Caco-2 (cell line): ENCODE measurements around the gene GABRG3. TPM values are rescaled to one million over a fixed set of nuclear protein-coding genes. Genes with fewer than 3 reads are reported as not detected.

Experiments used
- BruUV-seq: library from RNA; stranded (reverse); fragments of 400-500 nt; replicated peaks from 2 replicates; lab custom pipeline; 2021; lab: Mats Ljungman, UMichigan
- CTCF ChIA-PET: fragments of 300-600 bp; sonication (Branson Sonifier 250); formaldehyde crosslinking; loops from one replicate; lab custom pipeline; 2022; ENCODE audit warnings: antibody characterized with exemption; lab: Charles Lee
- POLR2A ChIA-PET: fragments of 300-600 bp; sonication (Branson Sonifier 250); formaldehyde crosslinking; loops from one replicate; lab custom pipeline; 2022; ENCODE audit warnings: antibody characterized with exemption; lab: Charles Lee
- DNase-seq, 2 experiments: peaks; one replicate each; pipeline versions ENCODE4 v3.0.0 to v3.0.0-alpha.2; 2020 to 2022
- H3K27me3 ChIP-seq: replicated peaks from 2 replicates; pipeline ENCODE4 v1.6.0; 2011; ENCODE audit warnings: low read length; ENCODE audit not compliant: control insufficient read depth, insufficient read depth
- H3K36me3 ChIP-seq: 2 replicates; pipeline ENCODE4 v1.5.1; 2011; ENCODE audit warnings: low read length; ENCODE audit not compliant: control insufficient read depth, insufficient read depth
- H3K4me1 ChIP-seq: fragments of 250-450 bp; sonication (Bioruptor Pico); 2 replicates; pipeline ENCODE4 v1.5.1; 2020; ENCODE audit warnings: mild to moderate bottlenecking
- H3K4me3 ChIP-seq: 2 replicates; pipeline ENCODE4 v1.5.1; 2011; ENCODE audit warnings: low read depth, mild to moderate bottlenecking, control low read depth, low read length
- H3K9me3 ChIP-seq: fragments of 250-450 bp; sonication (Bioruptor Pico); 2 replicates; pipeline ENCODE4 v1.5.1; 2020; ENCODE audit warnings: mild to moderate bottlenecking, moderate library complexity
- H3K27ac Mint-ChIP-seq: one replicate; pipeline ENCODE4 v1.8.0; 2022; ENCODE audit warnings: mixed read lengths; ENCODE audit not compliant: unreplicated experiment
- H3K27me3 Mint-ChIP-seq: one replicate; pipeline ENCODE4 v1.8.0; 2022; ENCODE audit warnings: mixed read lengths; ENCODE audit not compliant: insufficient read depth, unreplicated experiment
- H3K36me3 Mint-ChIP-seq: one replicate; pipeline ENCODE4 v1.8.0; 2022; ENCODE audit warnings: mild to moderate bottlenecking, mixed read lengths; ENCODE audit not compliant: insufficient read depth, unreplicated experiment
- H3K4me1 Mint-ChIP-seq: one replicate; pipeline ENCODE4 v1.8.0; 2022; ENCODE audit warnings: low read depth, mixed read lengths; ENCODE audit not compliant: unreplicated experiment
- H3K4me3 Mint-ChIP-seq: one replicate; pipeline ENCODE4 v1.8.0; 2022; ENCODE audit warnings: mild to moderate bottlenecking, moderate library complexity, mixed read lengths; ENCODE audit not compliant: unreplicated experiment
- H3K9me3 Mint-ChIP-seq: one replicate; pipeline ENCODE4 v1.8.0; 2022; ENCODE audit warnings: mixed read lengths; ENCODE audit not compliant: unreplicated experiment
- CTCF ChIP-seq, 2 experiments: fragments of 200-600 bp in 1 of 2; IDR thresholded peaks; 1 replicate in 1 of 2; 2 replicates in 1 of 2; pipeline versions ENCODE4 v1.5.1 to v1.8.0; 2011 to 2022; ENCODE audit warnings: antibody characterized with exemption in 1 of 2, control low read depth in 1 of 2, inconsistent platforms in 1 of 2, low read depth in 1 of 2, low read length in 1 of 2, mild to moderate bottlenecking in 1 of 2, moderate library complexity in 1 of 2; ENCODE audit not compliant: insufficient read depth in 1 of 2, severe bottlenecking in 1 of 2, unreplicated experiment in 1 of 2
- intact Hi-C: fragments of 100-400 bp; cut with micrococcal nuclease; formaldehyde crosslinking; loops from one replicate; pipeline ENCODE4 v1.10.0; 2022; ENCODE audit not compliant: unreplicated experiment
- total RNA-seq: library from RNA; stranded (reverse); gene quantifications from 2 replicates; pipeline ENCODE4 v1.2.3, GENCODE V29; 2022

The GABRG3 gene
- total RNA-seq, 1 experiment from 2014 or later: not detected

GRCh38 chr15:27027229-27027628 is 56.2 kb downstream of the GABRG3 start:
- no peaks in the 10 kb centered on the region for H3K4me1 ChIP-seq
- peaks cover 24% of the 10 kb centered on the region for H3K27me3 Mint-ChIP-seq
- BruUV-seq: no TSS peak
- H3K4me3 Mint-ChIP-seq: no peak overlapping the region
- no peaks in the 10 kb centered on the region for H3K9me3 ChIP-seq
- H3K27ac Mint-ChIP-seq: no peak overlapping the region
- no peaks in the 10 kb centered on the region for H3K27me3 ChIP-seq
- TF ChIP-seq CTCF (IDR thresholded peaks at IDR 0.05; ENCODE audit: insufficient read depth in 1 of 2, low read depth in 1 of 2, low read length in 1 of 2, severe bottlenecking in 1 of 2, unreplicated experiment in 1 of 2): no peak
- no peaks in the 10 kb centered on the region for H3K4me1 Mint-ChIP-seq
- ChIA-PET POLR2A (no interaction called here), CTCF (no interaction called here)
- no peaks in the 10 kb centered on the region for H3K36me3 ChIP-seq
- H3K9me3 Mint-ChIP-seq: no peaks in the 10 kb centered on the region
- DNase-seq: no peak
- intact Hi-C loops: no loop called here
- H3K4me3 ChIP-seq: no peak overlapping the region
- H3K36me3 Mint-ChIP-seq: no peaks in the 10 kb centered on the region

- Histone ChIP-seq H3K27me3 (no peaks in the 10 kb centered on the region), H3K9me3 (no peaks in the 10 kb centered on the region), H3K4me1 (no peaks in the 10 kb centered on the region), H3K36me3 (no peaks in the 10 kb centered on the region), H3K4me3 (no peak overlapping the region)
- POLR2A ChIA-PET: no interaction called here
- DNase-seq: no peak
- no TSS peak for BruUV-seq
- no peak overlapping the region for H3K27ac Mint-ChIP-seq
- peaks cover 19% of the 10 kb centered on the region for H3K27me3 Mint-ChIP-seq
- no peaks in the 10 kb centered on the region for H3K9me3 Mint-ChIP-seq
- CTCF ChIA-PET: no interaction called here
- no peak overlapping the region for H3K4me3 Mint-ChIP-seq
- no peaks in the 10 kb centered on the region for H3K36me3 Mint-ChIP-seq
- H3K4me1 Mint-ChIP-seq: no peaks in the 10 kb centered on the region
- intact Hi-C loops: no loop called here
- no peak for TF ChIP-seq CTCF (IDR thresholded peaks at IDR 0.05; ENCODE audit: insufficient read depth in 1 of 2, low read depth in 1 of 2, low read length in 1 of 2, severe bottlenecking in 1 of 2, unreplicated experiment in 1 of 2)
Measured at GRCh38 chr15:27028858-27029477, 58.0 kb downstream of the GABRG3 start.

GRCh38 chr15:27036210-27036609 is 65.2 kb downstream of the GABRG3 start:
- BruUV-seq: no TSS peak
- Mint-ChIP-seq H3K4me1 (no peaks in the 10 kb centered on the region), H3K27me3 (peaks cover 6% of the 10 kb centered on the region), H3K36me3 (no peaks in the 10 kb centered on the region), H3K4me3 (no peak overlapping the region), H3K9me3 (no peaks in the 10 kb centered on the region), H3K27ac (no peak overlapping the region)
- DNase-seq: no peak
- Histone ChIP-seq H3K4me1 (no peaks in the 10 kb centered on the region), H3K4me3 (no peak overlapping the region), H3K9me3 (no peaks in the 10 kb centered on the region), H3K27me3 (no peaks in the 10 kb centered on the region), H3K36me3 (no peaks in the 10 kb centered on the region)
- TF ChIP-seq CTCF (IDR thresholded peaks at IDR 0.05; ENCODE audit: insufficient read depth in 1 of 2, low read depth in 1 of 2, low read length in 1 of 2, severe bottlenecking in 1 of 2, unreplicated experiment in 1 of 2): no peak
- ChIA-PET CTCF (no interaction called here), POLR2A (no interaction called here)
- intact Hi-C loops: no loop called here
